ENCODE data around the gene CTAGE8.
"Not testable (repeated sequence)": the region's sequence is repeated elsewhere in the genome, so short reads cannot be mapped to it uniquely, and the experiment has no call there.

DNA sequence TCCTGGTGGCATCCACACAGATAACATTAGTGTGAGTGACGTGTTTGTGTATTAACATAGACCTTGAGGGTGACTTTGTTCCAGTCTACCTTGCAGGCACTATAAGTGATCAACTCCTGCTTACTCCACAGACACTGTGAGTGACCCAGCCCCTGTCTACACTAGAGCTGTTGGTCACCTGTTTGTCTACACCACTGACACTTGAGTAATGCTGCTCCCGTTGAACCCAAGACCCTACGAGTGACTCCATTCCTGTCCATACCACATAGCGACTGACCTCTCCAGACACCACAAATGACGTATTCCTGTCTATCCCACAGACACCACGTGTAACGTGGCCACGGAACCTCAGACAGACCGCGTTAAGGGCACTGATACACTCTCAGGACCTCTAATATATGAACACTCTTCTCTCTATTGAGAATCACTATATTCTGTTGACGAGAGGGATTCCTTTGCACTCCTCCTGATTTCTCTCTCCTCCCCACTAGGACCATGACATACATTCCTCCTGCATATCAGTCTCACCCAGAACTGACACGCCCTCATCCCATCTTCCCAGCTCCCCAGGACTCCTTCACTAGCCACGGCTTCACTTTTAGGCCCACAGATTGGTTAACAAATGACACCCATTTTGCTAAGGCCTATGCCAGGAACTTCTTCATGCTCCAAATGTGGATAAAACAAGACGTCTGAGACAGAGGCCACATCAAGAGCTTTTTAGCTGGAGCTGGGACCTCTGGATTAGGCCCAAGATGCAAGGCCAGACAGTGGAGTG, 23.5 kb upstream of the CTAGE8 start:
- TF ChIP-seq, protein P1, sequence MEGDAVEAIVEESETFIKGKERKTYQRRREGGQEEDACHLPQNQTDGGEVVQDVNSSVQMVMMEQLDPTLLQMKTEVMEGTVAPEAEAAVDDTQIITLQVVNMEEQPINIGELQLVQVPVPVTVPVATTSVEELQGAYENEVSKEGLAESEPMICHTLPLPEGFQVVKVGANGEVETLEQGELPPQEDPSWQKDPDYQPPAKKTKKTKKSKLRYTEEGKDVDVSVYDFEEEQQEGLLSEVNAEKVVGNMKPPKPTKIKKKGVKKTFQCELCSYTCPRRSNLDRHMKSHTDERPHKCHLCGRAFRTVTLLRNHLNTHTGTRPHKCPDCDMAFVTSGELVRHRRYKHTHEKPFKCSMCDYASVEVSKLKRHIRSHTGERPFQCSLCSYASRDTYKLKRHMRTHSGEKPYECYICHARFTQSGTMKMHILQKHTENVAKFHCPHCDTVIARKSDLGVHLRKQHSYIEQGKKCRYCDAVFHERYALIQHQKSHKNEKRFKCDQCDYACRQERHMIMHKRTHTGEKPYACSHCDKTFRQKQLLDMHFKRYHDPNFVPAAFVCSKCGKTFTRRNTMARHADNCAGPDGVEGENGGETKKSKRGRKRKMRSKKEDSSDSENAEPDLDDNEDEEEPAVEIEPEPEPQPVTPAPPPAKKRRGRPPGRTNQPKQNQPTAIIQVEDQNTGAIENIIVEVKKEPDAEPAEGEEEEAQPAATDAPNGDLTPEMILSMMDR (IDR thresholded peaks at IDR 0.05), result not testable (repeated sequence)
- TF ChIP-seq EZH2 (IDR thresholded peaks at IDR 0.05), result not testable (repeated sequence)

All from neural progenitor cell (in vitro differentiated cells).